ENCODE measurements around the gene KAT14.

- TF ChIP-seq POLR2A (IDR thresholded peaks at IDR 0.05; ENCODE audit: low read depth, low read length) (no peak), PAX5 (IDR thresholded peaks at IDR 0.05; ENCODE audit: insufficient read depth, low read length, severe bottlenecking) (no peak), POLR2AphosphoS5 (IDR thresholded peaks at IDR 0.05; ENCODE audit: low read depth, low read length) (no peak), TAF1 (IDR thresholded peaks at IDR 0.05; ENCODE audit: low read depth, low read length) (no peak), POU2F2 (IDR thresholded peaks at IDR 0.05; ENCODE audit: low read depth, low read length) (no peak)
These were observed 44.8 kb upstream of the KAT14 start for GRCh38 chr20:18092890-18093289.
